ENCODE results near the gene ATP8A1.

ATP8A1 gene

GRCh38 chr4:42458657-42459056 is 198.2 kb downstream of the ATP8A1 start:
- Histone ChIP-seq H3K4me2 (no peak overlapping the region), H3K27ac (no peak overlapping the region), H3K4me3 (no peak overlapping the region)

GRCh38 chr4:42454755-42455420 is 202.0 kb downstream of the ATP8A1 start:
- Histone ChIP-seq H3K27me3 (no peaks in the 10 kb centered on the region), H3K27ac (no peak overlapping the region), H3K9ac (no peak overlapping the region), H3K4me3 (no peak overlapping the region), H3K36me3 (peaks cover 0 to 35% (median 15%) of the 10 kb centered on the region in 11 experiments; a peak in 16 of 22 replicates), H4K20me1 (no peaks in the 10 kb centered on the region), H3K4me2 (no peak overlapping the region), H3K9me3 (replicated peaks in 1 of 11) (peaks cover 0 to 5% (median 0%) of the 10 kb centered on the region in 11 experiments; a peak in 1 of 22 replicates), H3K4me1 (no peaks in the 10 kb centered on the region)
- TF ChIP-seq Cebpa-rat (IDR thresholded peaks at IDR 0.05) = no peak

More at GRCh38 chr4:42458657-42459056, 198.2 kb downstream of the ATP8A1 start:
- Histone ChIP-seq H3K27me3 (no peaks in the 10 kb centered on the region), H3K9me3 (replicated peaks in 1 of 11) (peaks cover 23 to 32% (median 29%) of the 10 kb centered on the region in 11 experiments), H4K20me1 (no peaks in the 10 kb centered on the region), H3K4me1 (no peaks in the 10 kb centered on the region), H3K36me3 (peaks cover 12 to 41% (median 33%) of the 10 kb centered on the region in 11 experiments; a peak in 20 of 22 replicates), H3K9ac (no peak overlapping the region)
- no peak for TF ChIP-seq Cebpa-rat (IDR thresholded peaks at IDR 0.05)

GRCh38 chr4:42453612-42454011 is 203.3 kb downstream of the ATP8A1 start:
- no peak for TF ChIP-seq Cebpa-rat (IDR thresholded peaks at IDR 0.05)
- H3K36me3 ChIP-seq = peaks cover 0 to 48% (median 21%) of the 10 kb centered on the region in 11 experiments; a peak in 16 of 22 replicates
- no peaks in the 10 kb centered on the region for H3K27me3 ChIP-seq
- no peaks in the 10 kb centered on the region for H4K20me1 ChIP-seq
- no peak overlapping the region for H3K9ac ChIP-seq
- no peak overlapping the region for H3K4me2 ChIP-seq
- H3K27ac ChIP-seq = no peak overlapping the region
- H3K4me1 ChIP-seq = no peaks in the 10 kb centered on the region
- peaks cover 0 to 11% (median 0%) of the 10 kb centered on the region in 11 experiments; a peak in 1 of 22 replicates for H3K9me3 ChIP-seq (replicated peaks in 1 of 11)
- H3K4me3 ChIP-seq = no peak overlapping the region

DNA sequence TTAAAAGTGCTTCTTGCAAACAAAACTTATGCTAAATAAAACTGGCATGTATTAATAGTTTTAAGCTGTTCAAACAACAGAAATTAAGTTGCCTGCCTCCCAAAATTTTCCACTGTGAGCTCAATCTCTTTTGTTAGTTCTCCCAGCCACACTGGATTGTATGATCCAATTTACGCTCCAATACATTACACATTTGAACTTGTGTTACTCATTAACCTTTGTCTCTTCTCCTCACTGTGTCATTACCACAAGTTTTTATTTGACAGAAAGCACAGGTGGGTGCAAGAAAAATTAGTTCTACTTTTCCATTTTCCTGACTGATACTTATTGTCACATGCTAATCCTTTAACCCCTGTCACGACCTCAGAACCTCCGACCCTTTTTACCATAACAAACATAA is 204.1 kb downstream of the ATP8A1 start:
- Histone ChIP-seq H3K27ac (no peak overlapping the region), H3K9me3 (replicated peaks in 1 of 11) (peaks cover 0 to 11% (median 0%) of the 10 kb centered on the region in 11 experiments; a peak in 1 of 22 replicates), H3K4me2 (no peak overlapping the region), H3K4me3 (no peak overlapping the region), H3K27me3 (no peaks in the 10 kb centered on the region), H3K36me3 (peaks cover 0 to 49% (median 21%) of the 10 kb centered on the region in 11 experiments; a peak in 16 of 22 replicates), H3K9ac (no peak overlapping the region), H4K20me1 (no peaks in the 10 kb centered on the region), H3K4me1 (no peaks in the 10 kb centered on the region)
- no peak for TF ChIP-seq Cebpa-rat (IDR thresholded peaks at IDR 0.05)

GRCh38 chr4:42446823-42447222 is 210.1 kb downstream of the ATP8A1 start:
- Histone ChIP-seq H3K27me3 (no peaks in the 10 kb centered on the region), H3K4me1 (no peaks in the 10 kb centered on the region), H3K9me3 (replicated peaks in 1 of 11) (peaks cover 0 to 11% (median 0%) of the 10 kb centered on the region in 11 experiments; a peak in 1 of 22 replicates), H3K4me2 (no peak overlapping the region), H4K20me1 (no peaks in the 10 kb centered on the region), H3K9ac (no peak overlapping the region), H3K27ac (no peak overlapping the region), H3K4me3 (no peak overlapping the region), H3K36me3 (peaks cover 4 to 82% (median 33%) of the 10 kb centered on the region in 11 experiments; a peak in 17 of 22 replicates)
- TF ChIP-seq Cebpa-rat (IDR thresholded peaks at IDR 0.05) = no peak

DNA sequence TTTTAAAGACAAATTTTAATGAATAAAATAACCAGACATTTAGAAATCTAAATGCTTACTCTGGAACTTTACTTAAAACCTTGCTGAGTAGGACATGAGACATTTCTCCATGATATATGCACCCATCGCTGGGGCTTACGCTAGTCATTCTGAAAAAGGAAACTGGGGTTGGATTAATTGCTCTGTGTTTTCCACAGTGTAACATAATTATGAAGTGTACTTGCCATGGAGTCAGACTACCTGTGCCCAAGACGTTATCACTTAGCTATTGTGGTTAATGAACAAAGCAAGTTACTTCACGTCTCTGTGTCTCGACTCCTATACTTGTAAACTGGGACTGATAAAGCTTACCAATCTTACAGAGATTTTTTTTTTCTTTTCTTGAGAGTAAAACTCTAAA is 211.9 kb downstream of the ATP8A1 start:
- Histone ChIP-seq H4K20me1 (no peaks in the 10 kb centered on the region), H3K36me3 (peaks cover 0 to 64% (median 25%) of the 10 kb centered on the region in 11 experiments; a peak in 14 of 22 replicates), H3K27me3 (no peaks in the 10 kb centered on the region), H3K4me3 (no peak overlapping the region), H3K9me3 (replicated peaks in 1 of 11) (peaks cover 0 to 8% (median 0%) of the 10 kb centered on the region in 11 experiments; a peak in 1 of 22 replicates), H3K9ac (no peak overlapping the region), H3K27ac (no peak overlapping the region), H3K4me1 (no peaks in the 10 kb centered on the region), H3K4me2 (no peak overlapping the region)
- no peak for TF ChIP-seq Cebpa-rat (IDR thresholded peaks at IDR 0.05)

DNA sequence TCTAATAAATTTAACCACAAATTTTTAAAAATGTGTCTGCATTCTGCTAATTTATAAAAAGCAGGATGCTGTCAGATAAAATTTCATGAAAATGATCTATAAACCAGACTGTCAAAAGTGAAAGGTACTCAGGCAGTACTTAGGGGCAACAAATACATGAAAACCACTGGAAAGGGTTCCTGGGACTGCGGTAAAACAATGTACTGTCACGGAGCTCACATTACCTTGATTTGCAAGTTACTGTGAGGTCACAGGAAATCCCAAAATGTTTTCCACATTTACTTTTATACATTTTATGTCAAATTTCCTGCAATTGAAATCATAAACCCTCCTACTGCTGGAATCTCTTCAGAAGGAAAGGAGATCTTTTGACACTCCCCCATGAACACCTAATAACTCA is 214.3 kb downstream of the ATP8A1 start:
- Histone ChIP-seq H3K27me3 (no peaks in the 10 kb centered on the region), H3K36me3 (peaks cover 0 to 64% (median 20%) of the 10 kb centered on the region in 11 experiments; a peak in 12 of 22 replicates), H3K4me2 (no peak overlapping the region), H3K4me1 (no peaks in the 10 kb centered on the region), H3K27ac (no peak overlapping the region), H3K4me3 (no peak overlapping the region), H4K20me1 (no peaks in the 10 kb centered on the region), H3K9ac (no peak overlapping the region), H3K9me3 (replicated peaks in 1 of 11) (no peaks in the 10 kb centered on the region)
- no peak for TF ChIP-seq Cebpa-rat (IDR thresholded peaks at IDR 0.05)

GRCh38 chr4:42440083-42440482 is 216.8 kb downstream of the ATP8A1 start:
- no peak for TF ChIP-seq Cebpa-rat (IDR thresholded peaks at IDR 0.05)
- no peak overlapping the region for H3K4me2 ChIP-seq
- no peaks in the 10 kb centered on the region for H3K9me3 ChIP-seq (replicated peaks in 1 of 11)
- H4K20me1 ChIP-seq = no peaks in the 10 kb centered on the region
- no peak overlapping the region for H3K4me3 ChIP-seq
- peaks cover 0 to 79% (median 36%) of the 10 kb centered on the region in 11 experiments; a peak in 12 of 22 replicates for H3K36me3 ChIP-seq
- no peak overlapping the region for H3K27ac ChIP-seq
- no peaks in the 10 kb centered on the region for H3K4me1 ChIP-seq
- H3K9ac ChIP-seq = no peak overlapping the region
- H3K27me3 ChIP-seq = no peaks in the 10 kb centered on the region

DNA sequence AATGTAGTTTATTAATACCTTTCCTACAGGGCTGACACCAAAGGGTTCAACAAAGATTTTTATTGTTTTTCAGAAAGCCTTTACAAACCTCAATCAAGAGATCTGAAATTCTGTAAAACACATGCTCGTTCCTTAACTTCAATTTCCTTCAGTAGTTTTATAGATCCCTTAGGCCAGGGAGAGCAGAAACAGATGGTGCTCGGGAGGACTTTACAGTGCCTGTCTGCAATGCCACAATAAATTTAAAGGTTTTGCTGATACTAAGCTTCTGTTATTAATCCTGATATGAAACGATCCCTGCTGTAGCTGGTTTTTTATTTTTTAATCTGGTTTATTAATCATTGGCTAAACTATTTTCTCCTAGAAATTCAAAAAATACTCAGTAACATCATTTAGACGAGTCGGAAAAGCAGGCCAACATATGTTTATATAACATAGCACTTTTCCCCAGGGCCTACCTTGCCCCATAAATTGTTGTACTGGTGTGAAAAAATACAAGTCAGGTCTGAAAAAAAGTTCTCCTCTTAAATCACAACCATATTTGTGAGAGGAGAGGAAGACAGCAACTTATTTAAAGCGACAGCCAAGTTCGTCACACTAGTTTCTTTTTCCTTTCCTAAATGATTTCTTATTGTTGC is 219.9 kb downstream of the ATP8A1 start:
- H3K36me3 ChIP-seq = peaks cover 0 to 69% (median 23%) of the 10 kb centered on the region in 11 experiments; a peak in 12 of 22 replicates
- H3K4me2 ChIP-seq = no peak overlapping the region
- no peaks in the 10 kb centered on the region for H3K4me1 ChIP-seq
- TF ChIP-seq Cebpa-rat (IDR thresholded peaks at IDR 0.05) = no peak
- no peaks in the 10 kb centered on the region for H4K20me1 ChIP-seq
- H3K9me3 ChIP-seq (replicated peaks in 1 of 11) = no peaks in the 10 kb centered on the region
- H3K4me3 ChIP-seq = no peak overlapping the region
- H3K9ac ChIP-seq = no peak overlapping the region
- H3K27me3 ChIP-seq = no peaks in the 10 kb centered on the region
- no peak overlapping the region for H3K27ac ChIP-seq
